Skeletal muscle tissue (tissue), 4 donors: Measurements from ENCODE around the gene WHAMM. TPM values are rescaled to one million over a fixed set of nuclear protein-coding genes. Genes with fewer than 3 reads are reported as not detected.

Experiments
- H3K27ac ChIP-seq: one replicate; pipeline ENCODE4 v1.7.0; 2013; ENCODE audit warnings: mild to moderate bottlenecking, low read depth, low read length, inconsistent platforms
- H3K27me3 ChIP-seq, 3 donors: one replicate each; pipeline ENCODE4 v1.7.0; 2013; ENCODE audit warnings: low read length in 3 of 3; ENCODE audit not compliant: control insufficient read depth in 3 of 3, insufficient read depth in 3 of 3
- H3K36me3 ChIP-seq, 3 donors: one replicate each; pipeline ENCODE4 v1.7.0; 2013; ENCODE audit warnings: low read length in 3 of 3; ENCODE audit not compliant: control insufficient read depth in 3 of 3, insufficient read depth in 3 of 3
- H3K4me1 ChIP-seq, 3 donors: one replicate each; pipeline ENCODE4 v1.7.0; 2013; ENCODE audit warnings: low read length in 3 of 3, mild to moderate bottlenecking in 3 of 3; ENCODE audit not compliant: control insufficient read depth in 3 of 3, insufficient read depth in 3 of 3
- H3K4me3 ChIP-seq, 3 donors: one replicate each; pipeline ENCODE4 v1.7.0; 2013; ENCODE audit warnings: low read length in 3 of 3
- H3K9ac ChIP-seq, 3 donors: one replicate each; pipeline ENCODE4 v1.7.0; 2013; ENCODE audit warnings: low read length in 3 of 3, mild to moderate bottlenecking in 3 of 3, moderate library complexity in 2 of 3, low read depth in 1 of 3
- H3K9me3 ChIP-seq, 3 donors: one replicate each; pipeline ENCODE4 v1.7.0; 2013; ENCODE audit warnings: low read length in 3 of 3; ENCODE audit not compliant: control insufficient read depth in 3 of 3
- total RNA-seq: library from RNA; depleted of rRNA; stranded (reverse); fragments of >200 nt; gene quantifications from one replicate; pipeline ENCODE4 v1.2.3, GENCODE V29; 2014
- donor health status: Osteomylitis.

The WHAMM gene
- total RNA-seq, 1 donor from 2014 or later, result 6.8 TPM

DNA sequence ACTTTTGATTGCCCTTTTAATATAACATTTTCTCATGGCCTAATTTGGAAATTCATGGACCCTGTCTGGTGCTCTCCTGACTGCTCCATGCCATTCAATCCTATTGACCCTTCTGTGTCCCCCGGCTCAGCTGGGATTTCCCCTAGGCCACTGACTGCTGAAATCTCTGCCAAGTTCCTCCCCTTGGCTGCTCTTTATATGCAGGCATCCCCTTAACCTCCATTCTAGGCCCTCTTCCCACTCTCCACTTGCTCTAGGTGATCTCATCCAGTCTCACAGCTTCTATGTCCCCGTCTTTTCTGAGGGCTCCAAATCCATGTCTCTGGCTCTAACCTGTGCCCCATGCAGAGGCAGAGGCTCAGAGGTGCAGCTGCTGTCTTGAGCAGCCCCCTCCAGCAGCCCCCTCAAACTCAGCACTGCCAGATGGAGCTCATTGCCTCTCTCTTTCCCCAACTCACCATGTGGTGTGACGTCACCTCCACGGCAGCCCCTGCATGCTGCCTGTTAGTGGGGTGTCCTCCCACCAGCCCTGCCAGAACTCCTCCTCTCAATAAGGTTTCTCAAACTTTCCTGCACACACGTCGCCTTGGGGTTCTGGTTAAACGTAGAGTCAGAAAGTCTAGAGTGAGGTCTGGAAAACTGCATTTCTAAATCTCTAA, 10.1 kb upstream of the WHAMM start:
- Histone ChIP-seq H3K9me3 (no peaks in the 10 kb centered on the region), H3K9ac (peak overlapping the region; percentile 29 to 68 (median 44)), H3K27me3 (no peaks in the 10 kb centered on the region), H3K36me3 (peaks cover 9 to 28% (median 13%) of the 10 kb centered on the region in 3 donors), H3K4me3 (peak overlapping the region; percentile 22 to 49 (median 27)), H3K27ac (peak overlapping the region; percentile 99), H3K4me1 (peaks cover 49 to 62% (median 55%) of the 10 kb centered on the region in 3 donors)

DNA sequence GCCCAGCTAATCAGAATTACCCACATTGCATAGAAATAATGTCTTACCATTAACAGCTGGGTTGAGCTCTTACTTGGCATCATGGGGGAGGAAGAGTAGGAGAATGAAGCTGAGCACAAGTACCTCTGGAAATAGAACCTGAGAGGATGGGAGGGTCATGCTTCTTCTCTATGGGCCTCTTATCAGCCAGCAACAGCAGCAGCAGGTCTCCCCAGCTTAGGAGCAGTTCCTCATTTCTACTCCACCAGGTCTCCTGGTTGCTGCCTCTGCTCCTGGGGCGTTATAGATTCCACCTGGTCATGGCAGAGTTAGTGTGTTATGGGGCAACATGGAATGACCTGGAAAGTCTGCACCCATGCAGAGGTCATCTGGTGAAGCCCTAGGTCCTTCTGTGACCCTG, 6.9 kb upstream of the WHAMM start:
- peak overlapping the region in 2 of 3 donors; percentile 23 to 86 for H3K9ac ChIP-seq
- peaks cover 0 to 20% (median 11%) of the 10 kb centered on the region in 3 donors for H3K36me3 ChIP-seq
- peak overlapping the region; percentile 71 to 85 (median 74) for H3K4me3 ChIP-seq
- no peaks in the 10 kb centered on the region for H3K9me3 ChIP-seq
- H3K27me3 ChIP-seq, result no peaks in the 10 kb centered on the region
- peak overlapping the region; percentile 99 for H3K27ac ChIP-seq
- peaks cover 56 to 72% (median 58%) of the 10 kb centered on the region in 3 donors for H3K4me1 ChIP-seq

DNA sequence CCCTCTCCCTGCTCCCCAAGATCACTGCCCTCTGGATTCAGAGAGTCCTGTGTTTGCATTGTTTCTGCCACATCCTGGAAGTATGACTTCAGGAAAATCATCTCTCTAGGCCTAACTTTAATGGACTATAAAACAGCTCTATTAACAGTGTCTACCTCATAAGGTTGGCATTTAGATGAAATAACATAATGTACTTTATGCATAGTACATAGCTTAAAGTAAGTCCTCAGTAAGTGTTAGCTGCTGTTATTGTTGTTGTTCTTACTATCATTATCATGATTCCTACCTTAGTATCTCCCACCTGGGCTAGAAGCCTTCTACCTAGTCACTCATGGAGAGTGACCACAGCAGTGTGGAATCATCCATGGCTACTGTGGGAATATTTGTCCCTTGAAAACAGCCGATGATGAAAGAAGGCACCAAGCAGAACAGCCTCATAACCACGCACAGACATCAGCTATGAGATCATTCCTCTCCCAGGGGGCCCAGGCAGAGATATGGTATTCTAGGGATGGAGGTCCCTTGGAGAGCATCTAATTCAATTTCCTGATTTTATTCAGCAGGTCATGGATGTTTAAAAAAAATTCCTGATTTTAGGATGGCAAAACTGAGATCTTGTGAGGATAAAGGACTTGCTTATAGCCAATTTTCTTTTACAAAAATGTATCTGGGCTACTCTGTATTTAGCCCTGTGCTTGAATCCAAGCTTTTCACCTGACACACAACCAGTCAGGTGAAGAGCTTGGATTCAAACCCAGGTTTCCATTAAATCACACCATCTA, 5.4 kb upstream of the WHAMM start:
- Histone ChIP-seq H3K9me3 (no peaks in the 10 kb centered on the region), H3K9ac (peak overlapping the region; percentile 86 to 95 (median 90)), H3K4me3 (peak overlapping the region; percentile 71 to 85 (median 74)), H3K36me3 (peaks cover 0 to 20% (median 11%) of the 10 kb centered on the region in 3 donors), H3K4me1 (peaks cover 62 to 74% (median 66%) of the 10 kb centered on the region in 3 donors), H3K27me3 (no peaks in the 10 kb centered on the region), H3K27ac (peak overlapping the region; percentile 99)

DNA sequence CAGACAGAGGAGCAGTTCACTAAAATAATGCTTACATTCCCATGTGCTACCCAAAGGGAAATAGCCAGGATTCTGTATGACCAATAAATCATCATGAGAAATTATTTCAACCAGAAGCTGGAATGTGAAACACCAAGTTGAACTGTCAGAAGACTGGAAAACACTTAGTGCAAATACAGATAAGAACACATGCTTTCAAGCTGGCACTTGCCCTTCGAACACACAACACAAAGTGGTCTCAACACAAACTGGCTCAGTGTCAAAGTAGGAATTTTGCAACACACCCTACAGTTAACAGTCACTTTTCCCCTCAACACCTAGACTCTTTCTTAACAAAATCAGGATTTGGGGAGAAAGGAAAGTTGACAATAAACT, 4.9 kb upstream of the WHAMM start:
- Histone ChIP-seq H3K27me3 (no peaks in the 10 kb centered on the region), H3K9ac (peak overlapping the region; percentile 86 to 95 (median 90)), H3K9me3 (no peaks in the 10 kb centered on the region), H3K4me1 (peaks cover 58 to 72% (median 64%) of the 10 kb centered on the region in 3 donors), H3K36me3 (peaks cover 0 to 20% (median 11%) of the 10 kb centered on the region in 3 donors), H3K27ac (peak overlapping the region; percentile 99), H3K4me3 (peak overlapping the region; percentile 71 to 85 (median 74))

DNA sequence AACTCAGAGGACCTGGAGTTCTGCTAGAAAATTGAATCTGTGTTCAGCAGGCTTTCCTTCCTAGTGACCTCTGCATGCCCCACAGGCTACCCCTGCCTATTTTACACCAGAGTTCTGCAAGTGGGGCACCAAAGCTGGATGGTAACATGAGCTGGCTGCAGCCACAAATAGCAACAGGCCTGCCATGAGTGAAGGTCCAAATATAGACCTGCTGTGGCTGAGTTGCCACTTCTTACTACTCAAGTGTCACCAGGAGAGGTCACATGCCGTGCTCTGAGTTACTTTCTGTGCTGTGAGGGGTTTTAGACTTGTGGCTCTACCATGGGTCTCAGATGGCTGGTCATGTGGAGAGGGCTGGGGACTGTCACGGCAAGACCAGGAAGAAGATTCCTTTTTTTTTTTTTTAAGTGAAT, 3.4 kb upstream of the WHAMM start, which contains the start of gene FSD2:
Gene FSD2 (minus strand): TSS at position 76 of the 413 bp plus-strand sequence. CDS start 18,679 bp downstream, outside the sequence.
- no peaks in the 10 kb centered on the region for H3K27me3 ChIP-seq
- H3K9me3 ChIP-seq, result no peaks in the 10 kb centered on the region
- peaks cover 0 to 15% (median 11%) of the 10 kb centered on the region in 3 donors for H3K36me3 ChIP-seq
- H3K27ac ChIP-seq, result peak within 1 kb of the TSS; percentile 99
- peaks cover 46 to 60% (median 52%) of the 10 kb centered on the region in 3 donors for H3K4me1 ChIP-seq
- H3K9ac ChIP-seq, result peak within 1 kb of the TSS; percentile 86 to 95 (median 90)
- peak within 1 kb of the TSS; percentile 71 to 85 (median 74) for H3K4me3 ChIP-seq

DNA sequence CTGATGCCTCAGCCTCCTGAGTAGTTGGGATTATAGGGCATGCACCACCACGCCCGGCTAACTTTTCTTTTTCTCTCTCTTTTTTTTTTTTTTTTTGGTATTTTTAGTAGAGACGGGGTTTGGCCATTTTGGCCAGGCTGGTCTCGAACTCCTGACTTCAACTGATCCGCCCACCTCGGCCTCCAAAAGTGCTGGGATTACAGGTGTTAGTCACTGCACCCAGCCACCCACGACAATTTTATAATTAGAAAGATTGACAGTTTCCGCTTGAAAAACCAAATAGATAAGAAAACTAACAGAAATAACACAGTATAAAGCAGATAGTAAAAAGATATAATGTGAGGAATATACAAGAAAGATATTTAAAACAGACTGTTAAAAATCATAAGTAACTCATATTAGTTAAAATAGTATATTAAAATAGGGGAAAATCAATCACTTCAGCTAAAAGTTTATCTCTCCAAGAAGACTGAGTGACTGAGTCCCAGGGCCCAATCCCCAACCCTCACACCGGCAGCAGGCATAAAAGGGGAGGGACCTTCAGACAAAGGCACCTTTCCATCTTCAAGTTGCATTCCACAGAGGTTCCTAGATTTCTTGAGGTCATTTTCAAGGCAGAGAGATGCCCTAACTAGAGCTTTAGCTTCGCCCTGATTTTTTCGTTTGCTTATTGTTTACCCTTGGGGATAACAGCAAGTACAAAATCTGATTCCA, 1.4 kb upstream of the WHAMM start:
- Histone ChIP-seq H3K9ac (peak overlapping the region; percentile 45 to 81 (median 72)), H3K4me1 (peaks cover 33 to 42% (median 38%) of the 10 kb centered on the region in 3 donors), H3K4me3 (peak overlapping the region; percentile 41 to 94 (median 79))

DNA sequence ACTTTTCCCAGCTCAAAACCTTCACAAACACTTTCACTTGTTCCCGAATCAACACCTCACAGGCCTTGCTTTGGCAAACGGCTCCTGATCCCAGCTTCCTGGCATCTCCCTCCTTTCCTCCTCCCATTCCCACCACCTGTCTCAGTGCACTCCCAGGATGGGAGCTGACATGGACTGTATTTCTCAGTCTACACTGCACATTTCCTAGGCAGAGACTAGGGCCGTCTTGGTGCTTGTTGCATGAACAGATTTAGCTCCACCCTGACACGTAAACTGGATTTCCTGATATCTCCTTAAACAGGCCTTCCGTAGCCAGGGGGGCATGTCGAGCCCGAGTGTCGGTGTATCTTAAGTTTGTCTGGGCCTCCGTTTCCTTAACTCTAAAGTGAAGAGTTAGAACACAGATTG, 790 bp upstream of the WHAMM start:
- Histone ChIP-seq H3K27ac (peak overlapping the region; percentile 99), H3K36me3 (peaks cover 0 to 9% (median 0%) of the 10 kb centered on the region in 3 donors), H3K27me3 (no peaks in the 10 kb centered on the region), H3K4me1 (peaks cover 27 to 37% (median 33%) of the 10 kb centered on the region in 3 donors), H3K9me3 (no peaks in the 10 kb centered on the region), H3K9ac (peak overlapping the region; percentile 45 to 81 (median 72)), H3K4me3 (peak overlapping the region; percentile 67 to 94 (median 79))

More for the DNA sequence above, 1.4 kb upstream of the WHAMM start:
- Histone ChIP-seq H3K27ac (peak overlapping the region; percentile 99), H3K36me3 (peaks cover 0 to 4% (median 0%) of the 10 kb centered on the region in 3 donors), H3K27me3 (no peaks in the 10 kb centered on the region), H3K9me3 (no peaks in the 10 kb centered on the region)

DNA sequence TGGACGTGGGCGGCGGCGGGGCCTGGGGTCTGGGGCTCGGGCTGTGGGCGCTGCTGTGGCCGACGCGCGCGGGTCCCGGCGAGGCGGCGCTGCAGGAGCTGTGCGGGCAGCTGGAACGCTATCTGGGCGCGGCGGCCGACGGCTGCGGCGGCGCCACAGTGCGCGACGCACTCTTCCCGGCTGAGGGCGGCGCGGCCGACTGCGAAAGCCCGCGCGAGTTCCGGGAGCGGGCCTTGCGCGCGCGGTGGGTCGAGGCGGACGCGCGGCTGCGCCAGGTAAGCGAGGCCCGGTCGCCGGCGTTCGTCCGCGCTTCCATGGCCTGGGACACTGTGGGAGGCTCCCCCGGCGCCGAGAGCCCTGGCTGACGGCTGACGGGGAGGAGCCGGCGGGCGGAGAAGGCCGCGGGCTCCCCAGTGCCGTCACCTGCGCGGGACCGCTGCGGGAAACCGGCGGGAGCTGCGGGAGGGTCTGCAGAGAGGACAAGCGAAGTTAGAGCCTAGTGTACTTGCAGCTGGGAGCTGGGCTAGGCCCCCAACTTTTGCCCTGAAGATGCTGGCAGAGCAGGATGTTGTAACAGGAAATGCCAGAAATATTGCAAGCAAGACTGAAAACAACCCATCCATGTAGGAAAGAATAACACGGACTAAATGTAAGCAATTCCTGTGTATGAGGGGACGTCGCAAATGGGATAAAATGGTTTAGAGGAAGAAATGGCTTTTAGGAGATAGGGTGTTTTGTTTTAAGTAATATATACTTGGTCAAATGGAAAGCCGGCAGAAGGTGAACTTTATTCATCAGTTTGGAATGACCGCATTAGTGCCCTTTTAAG, 847 bp downstream of the WHAMM start:
- Histone ChIP-seq H3K4me3 (peak overlapping the region; percentile 80 to 94 (median 91)), H3K27ac (peak overlapping the region; percentile 99), H3K4me1 (peaks cover 26 to 34% (median 30%) of the 10 kb centered on the region in 3 donors), H3K27me3 (no peaks in the 10 kb centered on the region), H3K9me3 (no peaks in the 10 kb centered on the region), H3K36me3 (peaks cover 2 to 14% (median 8%) of the 10 kb centered on the region in 3 donors), H3K9ac (peak overlapping the region; percentile 98 to 99 (median 98))
